AML-193 (cell line): ENCODE data around the gene FCGBP.
"Not testable (repeated sequence)": the region's sequence is repeated elsewhere in the genome, so short reads cannot be mapped to it uniquely, and the experiment has no call there.

Source experiments
- DNase-seq, 2 experiments: peaks; one replicate each; lab custom pipeline; 2025; lab: John Stamatoyannopoulos, UW

Gene FCGBP

GRCh38 chr19:39934584-39935363 is at the start of gene FCGBP:
Gene FCGBP, minus strand, starts transcription at chr19:39934634.
- DNase-seq = no peak

GRCh38 chr19:39983695-39984300 is 49.4 kb upstream of the FCGBP start:
- DNase-seq = no peak

- DNase-seq = no peak
These were observed 48.4 kb upstream of the FCGBP start for GRCh38 chr19:39982883-39983282.

GRCh38 chr19:39974377-39975155 is 40.1 kb upstream of the FCGBP start:
- no peak for DNase-seq

- no peak for DNase-seq
These were observed 37.1 kb upstream of the FCGBP start for GRCh38 chr19:39971380-39972035.

GRCh38 chr19:39970675-39971379 is 36.4 kb upstream of the FCGBP start, which contains the start of gene PSMC4:
Gene PSMC4, plus strand, starts transcription at chr19:39971165. Its CDS starts 38 bp downstream, at chr19:39971203.
- DNase-seq = peak; percentile 95 to 98

- peak; percentile 10 to 50 for DNase-seq
These were observed 35.9 kb upstream of the FCGBP start for GRCh38 chr19:39970425-39970674.

GRCh38 chr19:39969681-39970424 is 35.4 kb upstream of the FCGBP start:
- no peak for DNase-seq

GRCh38 chr19:39969266-39969665 is 34.8 kb upstream of the FCGBP start:
- DNase-seq = no peak

GRCh38 chr19:39968789-39969188 is 34.4 kb upstream of the FCGBP start:
- DNase-seq = no peak

GRCh38 chr19:39967561-39967960 is 33.1 kb upstream of the FCGBP start:
- no peak for DNase-seq

- DNase-seq = no peak
These were observed 32.2 kb upstream of the FCGBP start for GRCh38 chr19:39966617-39967016.

- DNase-seq = no peak
These were observed 29.5 kb upstream of the FCGBP start for GRCh38 chr19:39963898-39964297.

- DNase-seq = not testable (repeated sequence)
These were observed 25.0 kb upstream of the FCGBP start for GRCh38 chr19:39959407-39959806.

GRCh38 chr19:39958942-39959341 is 24.5 kb upstream of the FCGBP start:
- DNase-seq = not testable (repeated sequence)

GRCh38 chr19:39957886-39958285 is 23.5 kb upstream of the FCGBP start:
- DNase-seq = not testable (repeated sequence)

GRCh38 chr19:39953915-39954314 is 19.5 kb upstream of the FCGBP start:
- DNase-seq = no peak

GRCh38 chr19:39951686-39952085 is 17.3 kb upstream of the FCGBP start:
- no peak for DNase-seq

GRCh38 chr19:39951065-39951650 is 16.7 kb upstream of the FCGBP start:
- no peak for DNase-seq

GRCh38 chr19:39949026-39949747 is 14.8 kb upstream of the FCGBP start:
- DNase-seq = no peak
